HCT116 (cell line): ENCODE results near the gene SLC9A9. TPM values are rescaled to one million over a fixed set of nuclear protein-coding genes. Genes with fewer than 3 reads are reported as not detected.

Experiments used
- ATAC-seq: fragments of 200-7000 bp; cut with Tn5 transposase; 2 replicates; pipeline ENCODE4 v1.9.1; 2020; ENCODE audit warnings: mild to moderate bottlenecking, moderate library complexity
- BruUV-seq: library from RNA; stranded (reverse); fragments of 400-500 nt; replicated peaks from 2 replicates; lab custom pipeline; 2021; lab: Mats Ljungman, UMichigan
- CTCF ChIA-PET: fragments of 300-600 bp; sonication (Branson Sonifier 250); formaldehyde crosslinking; loops from one replicate; lab custom pipeline; 2021; ENCODE audit warnings: antibody characterized with exemption; lab: Charles Lee
- POLR2A ChIA-PET: fragments of 300-600, 350-600 bp; sonication (Branson Sonifier 250); formaldehyde crosslinking; loops from one replicate; lab custom pipeline; 2021; ENCODE audit warnings: antibody characterized with exemption; lab: Charles Lee
- RAD21 ChIA-PET, 2 experiments: fragments of 300-600 bp; sonication (Branson Sonifier 250); formaldehyde crosslinking; loops; one replicate each; lab custom pipeline; 2023; ENCODE audit warnings: low total read pairs in 2 of 2; ENCODE audit not compliant: uncharacterized antibody in 2 of 2, unreplicated experiment in 2 of 2, low non-redundant PET in 1 of 2; lab: Charles Lee
- DNase-seq: peaks from one replicate; pipeline ENCODE4 v3.0.0-alpha.2; 2010; ENCODE audit warnings: low read depth, low spot score
- H2AFZ ChIP-seq: fragments of 200-600 bp; shearing (Covaris generic), sonication (generic); 2 replicates; pipeline ENCODE4 v1.6.1; 2017; ENCODE audit warnings: low read depth, mixed run types, mixed read lengths, antibody characterized with exemption, low read length; ENCODE audit not compliant: poor library complexity, severe bottlenecking
- H3K27ac ChIP-seq: 2 replicates; pipeline ENCODE4 v1.5.1; 2012; ENCODE audit warnings: low read depth, low read length
- H3K27me3 ChIP-seq: fragments of 200-600 bp; sonication (generic); 2 replicates; pipeline ENCODE4 v1.6.1; 2016; ENCODE audit warnings: mixed run types, low read length, mixed read lengths; ENCODE audit not compliant: insufficient read depth
- H3K36me3 ChIP-seq, 2 experiments: fragments of 200-500 bp in 1 of 2; fragments of 200-600 bp in 1 of 2; sonication (Bioruptor generic) in 1 of 2; sonication (generic) in 1 of 2; 2 replicates each; pipeline versions ENCODE4 v1.5.1 to v1.6.1; 2014 to 2016; ENCODE audit warnings: low read length in 2 of 2, inconsistent platforms in 1 of 2, mixed read lengths in 1 of 2, mixed run types in 1 of 2; ENCODE audit not compliant: insufficient read depth in 2 of 2, control insufficient read depth in 1 of 2
- H3K4me1 ChIP-seq, 2 experiments: fragments of 200-600 bp in 1 of 2; sonication (generic) in 1 of 2; 2 replicates each; pipeline versions ENCODE4 v1.5.1 to v1.6.1; 2012 to 2017; ENCODE audit warnings: low read length in 2 of 2, inconsistent platforms in 1 of 2, mild to moderate bottlenecking in 1 of 2, mixed read lengths in 1 of 2, mixed run types in 1 of 2, moderate library complexity in 1 of 2; ENCODE audit not compliant: insufficient read depth in 2 of 2, control insufficient read depth in 1 of 2
- H3K4me2 ChIP-seq: fragments of 200-600 bp; sonication (generic); 2 replicates; pipeline ENCODE4 v1.6.1; 2017; ENCODE audit warnings: mixed run types, low read length, mixed read lengths
- H3K4me3 ChIP-seq, 2 experiments: fragments of 200-600 bp in 1 of 2; sonication (generic) in 1 of 2; replicated peaks in 1 of 2; 2 replicates each; pipeline ENCODE4 v1.5.1; 2011 to 2016; ENCODE audit warnings: low read length in 2 of 2, control low read depth in 1 of 2, low read depth in 1 of 2, mild to moderate bottlenecking in 1 of 2, mixed read lengths in 1 of 2, mixed run types in 1 of 2
- H3K79me2 ChIP-seq: fragments of 200-600 bp; sonication (generic); 2 replicates; pipeline ENCODE4 v1.6.1; 2017; ENCODE audit warnings: mild to moderate bottlenecking, mixed run types, low read length, moderate library complexity, mixed read lengths; ENCODE audit not compliant: insufficient read depth
- H3K9ac ChIP-seq: fragments of 200-600 bp; sonication (generic); 2 replicates; pipeline ENCODE4 v1.6.1; 2016; ENCODE audit warnings: low read length, mixed read lengths
- H3K9me2 ChIP-seq: fragments of 200-600 bp; sonication (generic), shearing (Covaris generic); 2 replicates; pipeline ENCODE4 v1.6.1; 2017; ENCODE audit warnings: mixed run types, mild to moderate bottlenecking, moderate library complexity; ENCODE audit not compliant: insufficient read depth
- H3K9me3 ChIP-seq, 2 experiments: fragments of 200-500 bp in 1 of 2; fragments of 200-600 bp in 1 of 2; sonication (Bioruptor generic) in 1 of 2; sonication (generic) in 1 of 2; 2 replicates each; pipeline ENCODE4 v1.6.1; 2014 to 2017; ENCODE audit warnings: low read length in 2 of 2, mixed read lengths in 2 of 2, inconsistent platforms in 1 of 2, low read depth in 1 of 2, mild to moderate bottlenecking in 1 of 2, mixed run types in 1 of 2, moderate library complexity in 1 of 2; ENCODE audit not compliant: control insufficient read depth in 1 of 2, insufficient read depth in 1 of 2
- H4K20me1 ChIP-seq: fragments of 200-600 bp; sonication (generic), shearing (Covaris generic); 2 replicates; pipeline ENCODE4 v1.6.1; 2017; ENCODE audit warnings: mixed run types, mild to moderate bottlenecking, moderate library complexity; ENCODE audit not compliant: insufficient read depth
- ELF1 ChIP-seq: IDR thresholded peaks from 2 replicates; pipeline ENCODE4 v1.6.1; 2012; ENCODE audit warnings: low read depth, borderline replicate concordance
- EZH2phosphoT487 ChIP-seq: fragments of 200-600 bp; IDR thresholded peaks from 2 replicates; pipeline ENCODE4 v1.6.1; 2018; ENCODE audit warnings: antibody characterized with exemption, borderline replicate concordance
- FOSL1 ChIP-seq: IDR thresholded peaks from 2 replicates; pipeline ENCODE4 v1.6.1; 2012; ENCODE audit warnings: low read depth
- JUND ChIP-seq: IDR thresholded peaks from 2 replicates; pipeline ENCODE4 v1.6.1; 2012
- POLR2A ChIP-seq: IDR thresholded peaks from 2 replicates; pipeline ENCODE4 v1.7.0; 2011; ENCODE audit warnings: borderline replicate concordance; ENCODE audit not compliant: insufficient read depth, insufficient read length; ENCODE audit errors: extremely low read depth
- SIN3A ChIP-seq: IDR thresholded peaks from 2 replicates; pipeline ENCODE4 v1.6.1; 2012; ENCODE audit warnings: low read depth
- YY1 ChIP-seq: IDR thresholded peaks from 2 replicates; pipeline ENCODE4 v1.6.1; 2011; ENCODE audit warnings: low read length, low read depth, moderate library complexity, mild to moderate bottlenecking; ENCODE audit not compliant: insufficient replicate concordance; ENCODE audit errors: extremely low read depth
- ZNF274 ChIP-seq: fragments of 200-500 bp; sonication (Bioruptor generic); IDR thresholded peaks from 2 replicates; pipeline ENCODE4 v1.6.1; 2014; ENCODE audit warnings: mild to moderate bottlenecking, low read depth, low read length, inconsistent platforms
- intact Hi-C: fragments of 100-400 bp; cut with micrococcal nuclease; formaldehyde crosslinking; loops from 2 replicates; pipeline ENCODE4 v1.10.0; 2022
- total RNA-seq: library from RNA; stranded (reverse); gene quantifications from one replicate; pipeline ENCODE4 v1.2.1, GENCODE V29; 2021; ENCODE audit not compliant: unreplicated experiment
- TF ChIP-seq, protein P1 (sequence below): IDR thresholded peaks from 2 replicates; pipeline ENCODE4 v1.6.1; 2012
- TF ChIP-seq, protein P2 (sequence below), 3 experiments: fragments of 200-600 bp in 1 of 3; sonication (generic) in 1 of 3; IDR thresholded peaks in 2 of 3; conservative IDR thresholded peaks in 1 of 3; 2 replicates each; pipeline ENCODE4 v1.5.1; 2012 to 2017; ENCODE audit warnings: low read depth in 2 of 3, low read length in 2 of 3, antibody characterized with exemption in 1 of 3, borderline replicate concordance in 1 of 3, control low read depth in 1 of 3, mild to moderate bottlenecking in 1 of 3, mixed read lengths in 1 of 3, mixed run types in 1 of 3, moderate library complexity in 1 of 3; ENCODE audit not compliant: insufficient read depth in 1 of 3
- TF ChIP-seq, protein P3 (sequence below): IDR thresholded peaks from 2 replicates; pipeline ENCODE4 v1.6.1; 2012

Gene SLC9A9
- total RNA-seq, 1 experiment from 2014 or later, result 0.20 TPM

- H2AFZ ChIP-seq, result no peak overlapping the region
- no TSS peak for BruUV-seq
- H3K4me3 ChIP-seq, result no peak overlapping the region
- H3K4me1 ChIP-seq, result peaks cover 6 to 9% of the 10 kb centered on the region in 2 experiments
- no peak overlapping the region for H3K9ac ChIP-seq
- ChIA-PET CTCF (no interaction called here), POLR2A (no interaction called here), RAD21 (no interaction called here)
- H3K27me3 ChIP-seq, result no peaks in the 10 kb centered on the region
- ATAC-seq (no peak), DNase-seq (no peak)
- no peaks in the 10 kb centered on the region for H3K36me3 ChIP-seq
- no peaks in the 10 kb centered on the region for H3K9me3 ChIP-seq
- intact Hi-C loops, result no loop called here
- no peaks in the 10 kb centered on the region for H3K79me2 ChIP-seq
- H3K4me2 ChIP-seq, result no peak overlapping the region
- TF ChIP-seq, protein P1, sequence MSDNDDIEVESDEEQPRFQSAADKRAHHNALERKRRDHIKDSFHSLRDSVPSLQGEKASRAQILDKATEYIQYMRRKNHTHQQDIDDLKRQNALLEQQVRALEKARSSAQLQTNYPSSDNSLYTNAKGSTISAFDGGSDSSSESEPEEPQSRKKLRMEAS, result no peak
- TF ChIP-seq, protein P2, sequence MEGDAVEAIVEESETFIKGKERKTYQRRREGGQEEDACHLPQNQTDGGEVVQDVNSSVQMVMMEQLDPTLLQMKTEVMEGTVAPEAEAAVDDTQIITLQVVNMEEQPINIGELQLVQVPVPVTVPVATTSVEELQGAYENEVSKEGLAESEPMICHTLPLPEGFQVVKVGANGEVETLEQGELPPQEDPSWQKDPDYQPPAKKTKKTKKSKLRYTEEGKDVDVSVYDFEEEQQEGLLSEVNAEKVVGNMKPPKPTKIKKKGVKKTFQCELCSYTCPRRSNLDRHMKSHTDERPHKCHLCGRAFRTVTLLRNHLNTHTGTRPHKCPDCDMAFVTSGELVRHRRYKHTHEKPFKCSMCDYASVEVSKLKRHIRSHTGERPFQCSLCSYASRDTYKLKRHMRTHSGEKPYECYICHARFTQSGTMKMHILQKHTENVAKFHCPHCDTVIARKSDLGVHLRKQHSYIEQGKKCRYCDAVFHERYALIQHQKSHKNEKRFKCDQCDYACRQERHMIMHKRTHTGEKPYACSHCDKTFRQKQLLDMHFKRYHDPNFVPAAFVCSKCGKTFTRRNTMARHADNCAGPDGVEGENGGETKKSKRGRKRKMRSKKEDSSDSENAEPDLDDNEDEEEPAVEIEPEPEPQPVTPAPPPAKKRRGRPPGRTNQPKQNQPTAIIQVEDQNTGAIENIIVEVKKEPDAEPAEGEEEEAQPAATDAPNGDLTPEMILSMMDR (IDR thresholded peaks at IDR 0.05 in 2 of 3, conservative IDR thresholded peaks at IDR 0.05 in 1 of 3; ENCODE audit: borderline replicate concordance in 1 of 3, insufficient read depth in 1 of 3, low read depth in 2 of 3, low read length in 2 of 3), result no peak
- TF ChIP-seq YY1, result no peak
- no peak for TF ChIP-seq EZH2phosphoT487
- TF ChIP-seq FOSL1, result no peak
- TF ChIP-seq JUND, result no peak
- no peak overlapping the region for H3K27ac ChIP-seq
- no peaks in the 10 kb centered on the region for H4K20me1 ChIP-seq
- no peaks in the 10 kb centered on the region for H3K9me2 ChIP-seq
Observed at GRCh38 chr3:143278721-143279120, 569.5 kb downstream of the SLC9A9 start.

DNA sequence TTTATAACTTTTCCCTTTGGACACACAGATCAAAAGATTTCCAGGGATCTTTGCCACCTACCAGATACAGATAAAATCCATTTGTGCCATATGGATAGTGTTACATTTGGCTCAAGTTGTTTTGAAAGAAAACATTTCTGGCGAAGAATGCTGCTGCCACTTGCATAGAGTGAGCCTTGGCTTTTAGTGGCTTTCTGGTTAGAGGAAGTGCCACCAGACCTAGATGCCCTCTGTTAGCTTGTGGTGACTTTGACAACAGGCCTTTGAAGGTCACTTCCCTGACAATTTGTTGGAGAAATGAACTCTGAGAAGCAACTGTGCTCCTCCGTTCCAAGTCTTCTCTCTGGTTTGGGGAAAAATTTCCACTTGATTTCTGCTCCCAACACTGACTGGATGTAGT is 570.7 kb downstream of the SLC9A9 start:
- no peaks in the 10 kb centered on the region for H3K36me3 ChIP-seq
- H3K4me3 ChIP-seq, result no peak overlapping the region
- H3K27ac ChIP-seq, result no peak overlapping the region
- H3K79me2 ChIP-seq, result no peaks in the 10 kb centered on the region
- no peaks in the 10 kb centered on the region for H3K9me2 ChIP-seq
- intact Hi-C loops, result no loop called here
- no peak overlapping the region for H2AFZ ChIP-seq
- no peaks in the 10 kb centered on the region for H3K4me1 ChIP-seq
- BruUV-seq, result no TSS peak
- RAD21 ChIA-PET, result no interaction called here
- TF ChIP-seq FOSL1 (no peak), ELF1 (no peak), ZNF274 (no peak), SIN3A (no peak), POLR2A (no peak)
- TF ChIP-seq, protein P3, sequence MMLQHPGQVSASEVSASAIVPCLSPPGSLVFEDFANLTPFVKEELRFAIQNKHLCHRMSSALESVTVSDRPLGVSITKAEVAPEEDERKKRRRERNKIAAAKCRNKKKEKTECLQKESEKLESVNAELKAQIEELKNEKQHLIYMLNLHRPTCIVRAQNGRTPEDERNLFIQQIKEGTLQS, result no peak
- POLR2A ChIA-PET, result no interaction called here
- H4K20me1 ChIP-seq, result no peaks in the 10 kb centered on the region
- no peaks in the 10 kb centered on the region for H3K9me3 ChIP-seq
- ATAC-seq, result no peak
- H3K9ac ChIP-seq, result no peak overlapping the region
- no peaks in the 10 kb centered on the region for H3K27me3 ChIP-seq
- no peak overlapping the region for H3K4me2 ChIP-seq
- no peak for DNase-seq
- CTCF ChIA-PET, result no interaction called here
